Measurements from ENCODE around the gene ARHGAP32.
"Not testable (repeated sequence)": the region's sequence is repeated elsewhere in the genome, so short reads cannot be mapped to it uniquely, and the experiment has no call there.

Gene ARHGAP32

DNA sequence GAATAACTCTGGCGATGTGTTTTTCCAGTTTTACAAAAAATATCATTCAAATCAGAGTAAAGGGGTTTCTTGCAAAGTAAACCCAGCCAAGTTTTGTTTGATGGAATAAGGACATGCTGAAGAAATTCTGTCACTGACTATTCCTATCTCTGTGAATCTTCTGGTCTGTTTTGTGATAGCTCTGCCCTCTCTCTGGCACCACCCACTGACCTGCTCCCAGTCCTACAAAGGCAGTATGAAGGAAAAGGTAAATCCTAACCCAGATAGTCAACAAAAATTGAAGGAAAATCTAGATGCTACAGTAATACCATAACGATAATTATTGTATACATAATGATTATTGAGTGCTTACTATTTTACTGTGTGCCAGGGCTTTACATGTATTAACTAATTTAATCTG lies 173.1 kb downstream of the ARHGAP32 start:
- DNase-seq (ENCODE audit: extremely low read depth, low read depth), result no peak
- TF ChIP-seq, protein P1, sequence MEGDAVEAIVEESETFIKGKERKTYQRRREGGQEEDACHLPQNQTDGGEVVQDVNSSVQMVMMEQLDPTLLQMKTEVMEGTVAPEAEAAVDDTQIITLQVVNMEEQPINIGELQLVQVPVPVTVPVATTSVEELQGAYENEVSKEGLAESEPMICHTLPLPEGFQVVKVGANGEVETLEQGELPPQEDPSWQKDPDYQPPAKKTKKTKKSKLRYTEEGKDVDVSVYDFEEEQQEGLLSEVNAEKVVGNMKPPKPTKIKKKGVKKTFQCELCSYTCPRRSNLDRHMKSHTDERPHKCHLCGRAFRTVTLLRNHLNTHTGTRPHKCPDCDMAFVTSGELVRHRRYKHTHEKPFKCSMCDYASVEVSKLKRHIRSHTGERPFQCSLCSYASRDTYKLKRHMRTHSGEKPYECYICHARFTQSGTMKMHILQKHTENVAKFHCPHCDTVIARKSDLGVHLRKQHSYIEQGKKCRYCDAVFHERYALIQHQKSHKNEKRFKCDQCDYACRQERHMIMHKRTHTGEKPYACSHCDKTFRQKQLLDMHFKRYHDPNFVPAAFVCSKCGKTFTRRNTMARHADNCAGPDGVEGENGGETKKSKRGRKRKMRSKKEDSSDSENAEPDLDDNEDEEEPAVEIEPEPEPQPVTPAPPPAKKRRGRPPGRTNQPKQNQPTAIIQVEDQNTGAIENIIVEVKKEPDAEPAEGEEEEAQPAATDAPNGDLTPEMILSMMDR (IDR thresholded peaks at IDR 0.05; ENCODE audit: low read depth, low read length, missing control alignments), result no peak
- H3K4me3 ChIP-seq (replicated peaks; ENCODE audit: low read depth, low read length), result no peak overlapping the region

DNA sequence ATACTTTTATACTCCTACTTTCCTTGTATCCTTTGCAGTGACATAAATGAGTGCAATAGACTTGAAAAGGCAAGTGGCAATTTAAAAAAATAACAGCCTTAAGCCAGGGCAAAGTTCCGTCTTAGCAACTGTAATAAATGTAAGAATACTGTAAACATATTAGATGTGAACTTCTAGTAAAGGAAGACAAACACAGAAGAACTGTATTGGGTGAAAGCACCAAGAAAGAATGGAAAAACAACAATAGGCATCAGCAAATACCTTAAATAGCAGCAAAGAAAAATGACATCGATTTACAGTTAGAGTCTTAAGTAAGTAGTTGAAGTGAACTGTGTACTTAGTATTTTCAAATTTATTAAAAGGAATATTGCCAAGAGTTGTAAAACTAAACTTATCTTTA lies 174.0 kb downstream of the ARHGAP32 start:
- DNase-seq (ENCODE audit: extremely low read depth, low read depth), result no peak
- H3K4me3 ChIP-seq (replicated peaks; ENCODE audit: low read depth, low read length), result no peak overlapping the region
- TF ChIP-seq, protein P1 (IDR thresholded peaks at IDR 0.05; ENCODE audit: low read depth, low read length, missing control alignments), result no peak

DNA sequence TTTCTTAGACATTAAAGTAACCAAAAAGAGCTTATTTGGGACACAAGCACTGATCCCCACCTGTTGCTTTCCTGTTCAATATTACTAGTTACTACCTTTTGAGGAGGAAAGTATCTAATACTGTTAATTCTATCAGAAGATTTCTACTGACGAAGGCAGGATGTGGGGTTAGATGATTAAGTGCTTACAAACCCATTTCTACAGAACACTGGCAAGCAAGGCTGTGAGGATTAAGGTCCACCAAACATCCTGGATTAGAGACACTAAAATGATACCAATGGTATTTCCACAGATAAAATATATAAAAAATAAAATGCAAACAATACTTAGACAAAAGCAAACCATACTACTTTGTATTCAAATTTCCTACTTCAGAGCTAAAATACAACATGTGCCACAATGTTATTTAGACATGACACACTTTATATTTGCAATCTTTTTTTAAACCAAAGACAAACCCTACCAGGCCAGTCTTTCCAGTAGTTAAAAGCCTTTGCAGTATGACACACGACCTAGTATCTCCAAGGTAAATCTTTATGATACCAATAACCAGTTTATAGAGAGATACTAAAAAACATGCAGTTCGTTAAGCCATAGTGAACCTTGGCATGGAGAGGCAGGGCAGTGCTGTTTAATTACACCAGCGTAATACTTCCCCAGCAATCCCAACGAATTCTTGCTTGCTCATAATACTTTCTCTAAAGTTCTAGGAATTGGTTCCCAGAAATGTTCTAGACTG lies 178.2 kb downstream of the ARHGAP32 start:
- no peak overlapping the region for H3K4me3 ChIP-seq (replicated peaks; ENCODE audit: low read depth, low read length)
- no peak for DNase-seq (ENCODE audit: extremely low read depth, low read depth)
- TF ChIP-seq, protein P1 (IDR thresholded peaks at IDR 0.05; ENCODE audit: low read depth, low read length, missing control alignments), result no peak

DNA sequence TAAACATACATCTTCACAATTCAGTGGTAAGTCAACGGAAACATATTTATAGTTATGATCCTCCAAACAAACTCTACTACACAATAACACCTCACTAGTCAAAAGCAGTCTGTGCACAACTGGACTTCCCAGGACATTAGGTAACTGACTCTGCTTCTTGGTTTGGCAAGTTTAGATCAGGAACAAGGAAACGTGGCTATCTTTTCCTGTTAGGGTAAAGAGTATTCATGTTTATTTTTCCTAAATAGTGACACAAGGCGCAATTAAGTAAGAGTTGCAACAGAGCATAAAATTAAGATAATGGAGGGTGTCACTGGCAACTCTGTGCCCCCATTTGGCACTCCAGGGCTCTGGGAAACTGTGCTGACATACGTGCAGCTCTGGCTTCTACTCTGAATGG lies 179.2 kb downstream of the ARHGAP32 start:
- H3K4me3 ChIP-seq (replicated peaks; ENCODE audit: low read depth, low read length), result no peak overlapping the region
- DNase-seq (ENCODE audit: extremely low read depth, low read depth), result no peak
- TF ChIP-seq, protein P1 (IDR thresholded peaks at IDR 0.05; ENCODE audit: low read depth, low read length, missing control alignments), result no peak

DNA sequence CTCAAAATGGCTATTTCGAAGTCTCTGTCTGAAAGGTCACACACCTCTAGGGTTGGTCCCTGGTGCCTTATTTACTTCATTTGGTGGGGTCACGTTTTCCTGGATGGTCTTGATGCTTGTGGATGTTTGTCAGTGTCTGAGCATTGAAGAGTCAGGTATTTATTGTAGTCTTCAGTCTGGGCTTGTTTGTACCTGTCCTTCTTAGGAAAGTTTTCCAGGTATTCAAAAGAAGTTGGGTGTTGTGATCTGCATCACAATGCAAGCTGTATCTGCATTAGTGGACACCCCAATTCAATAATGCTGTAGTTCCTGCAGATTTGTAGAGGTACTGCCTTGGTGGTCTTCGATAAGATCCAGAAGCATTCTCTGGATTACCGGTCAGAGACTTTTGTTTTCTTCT lies 186.0 kb downstream of the ARHGAP32 start:
- TF ChIP-seq, protein P1 (IDR thresholded peaks at IDR 0.05; ENCODE audit: low read depth, low read length, missing control alignments), result no peak
- H3K4me3 ChIP-seq (replicated peaks; ENCODE audit: low read depth, low read length), result no peak overlapping the region
- DNase-seq (ENCODE audit: extremely low read depth, low read depth), result no peak

DNA sequence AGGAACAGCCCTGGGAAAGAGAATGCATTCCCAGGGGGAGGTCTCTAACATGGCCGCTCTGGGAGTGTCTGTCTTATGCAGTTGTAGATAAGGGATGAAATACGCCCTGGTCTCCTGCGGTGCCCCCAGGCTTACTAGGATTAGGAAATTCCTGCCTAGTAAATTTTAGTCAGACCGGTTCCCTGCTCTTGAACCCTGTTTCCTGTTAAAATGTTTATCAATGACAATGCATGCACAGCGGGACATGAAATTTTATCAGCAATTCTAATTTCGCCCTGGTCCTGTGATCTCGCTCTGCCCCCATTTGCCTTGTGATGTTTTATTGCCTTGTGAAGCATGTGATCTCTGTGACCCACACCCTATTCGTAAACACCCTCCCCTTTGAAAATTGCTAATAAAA lies 193.0 kb downstream of the ARHGAP32 start:
- not testable (repeated sequence) for H3K4me3 ChIP-seq (replicated peaks; ENCODE audit: low read depth, low read length); DNase-seq (ENCODE audit: extremely low read depth, low read depth)

DNA sequence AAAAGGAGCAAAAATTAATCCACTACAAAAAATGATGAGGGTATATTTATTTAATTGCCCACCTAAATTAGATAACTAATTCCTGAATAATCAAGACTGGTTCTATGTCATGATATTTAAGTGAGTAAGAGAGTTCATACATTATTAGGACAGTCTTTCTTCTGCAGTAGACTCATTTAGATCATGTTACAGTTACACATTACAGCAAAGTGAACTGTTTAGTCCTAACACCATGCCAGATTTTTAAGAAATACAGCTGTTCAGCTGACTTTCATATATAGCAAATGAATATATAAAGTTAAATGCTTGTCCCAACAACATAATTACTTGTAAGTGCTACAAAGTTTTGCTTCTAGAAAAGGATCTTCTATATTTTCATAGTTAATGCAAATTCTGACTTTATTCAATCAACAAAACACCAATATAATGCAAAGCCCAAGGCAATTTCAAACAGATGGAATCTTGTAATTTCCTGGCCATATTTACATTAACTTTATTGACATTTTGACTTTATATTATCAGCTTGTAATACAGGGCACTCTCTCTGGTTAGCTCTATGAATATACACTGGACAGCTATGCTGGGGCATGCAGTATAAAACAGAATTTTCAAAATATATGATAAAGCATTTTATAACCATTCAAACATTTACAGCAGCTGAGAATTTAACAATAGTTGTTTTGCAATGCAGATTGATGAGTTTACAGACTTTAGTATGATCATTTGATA lies 203.7 kb downstream of the ARHGAP32 start:
- TF ChIP-seq, protein P1 (IDR thresholded peaks at IDR 0.05; ENCODE audit: low read depth, low read length, missing control alignments), result no peak

More for the DNA sequence above, 203.7 kb downstream of the ARHGAP32 start:
- no peak overlapping the region for H3K4me3 ChIP-seq (replicated peaks; ENCODE audit: low read depth, low read length)
- DNase-seq (ENCODE audit: extremely low read depth, low read depth), result no peak
